Stimulated activated CD8-positive, alpha-beta memory T cell treated with anti-CD3 and anti-CD28 coated beads, Interleukin-7, amount 100 ng/mL, for 24 hours (primary cell): ENCODE measurements around the gene MMS22L.

Experiments used
- DNase-seq: peaks from one replicate; pipeline ENCODE4 v3.0.0-alpha.2; 2020; ENCODE audit warnings: low read depth

Gene MMS22L

DNA sequence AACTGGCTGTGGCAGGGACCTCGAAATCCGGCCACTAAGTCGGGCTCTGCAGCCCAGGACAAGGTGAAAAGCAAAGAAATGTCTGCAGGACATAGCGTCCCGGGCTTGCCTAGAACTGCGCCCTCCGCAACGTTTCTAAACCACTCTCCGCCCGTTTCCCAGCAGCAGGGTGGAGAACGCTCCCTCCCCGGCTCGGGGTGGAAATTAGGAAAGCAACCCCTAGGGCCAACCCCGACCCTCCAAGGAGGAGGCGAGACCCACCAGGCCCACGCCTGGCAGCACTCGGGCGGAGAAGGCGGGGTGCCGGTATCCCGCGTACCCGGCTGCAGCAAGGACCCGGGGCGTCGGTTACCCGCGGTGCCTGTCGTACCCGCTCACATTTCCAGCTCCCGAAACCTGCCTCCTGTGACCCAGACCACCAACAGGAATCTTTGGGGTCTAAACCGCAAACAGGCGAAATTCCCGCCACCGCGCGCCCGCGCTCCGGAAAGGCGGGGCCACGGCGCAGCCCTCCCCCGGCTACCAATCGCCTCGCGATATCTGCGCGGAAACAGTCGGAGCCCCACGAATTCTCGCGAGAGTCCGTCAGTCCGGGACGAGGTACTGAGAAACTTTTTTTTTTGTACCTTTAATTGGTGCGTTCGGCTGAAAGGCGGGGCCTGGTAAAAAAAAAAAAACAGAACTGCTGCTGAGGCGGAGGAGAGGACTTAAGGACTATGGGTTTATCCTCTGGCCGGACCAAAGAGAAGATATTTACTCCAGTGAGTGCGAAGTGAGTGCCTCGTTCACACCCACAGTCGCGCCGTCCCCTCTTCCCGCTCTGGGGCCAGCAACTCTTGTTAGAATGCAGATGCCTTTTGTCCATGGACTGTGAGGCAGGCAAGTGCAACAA, at the start of gene MMS22L:
MMS22L (minus strand) TSS at position 491 of the 892 bp plus-strand sequence. CDS start 739 bp downstream, outside the sequence.
- peak; percentile 84 for DNase-seq

- DNase-seq: no peak
Observed at GRCh38 chr6:97322811-97323210, 39.8 kb upstream of the MMS22L start.

DNA sequence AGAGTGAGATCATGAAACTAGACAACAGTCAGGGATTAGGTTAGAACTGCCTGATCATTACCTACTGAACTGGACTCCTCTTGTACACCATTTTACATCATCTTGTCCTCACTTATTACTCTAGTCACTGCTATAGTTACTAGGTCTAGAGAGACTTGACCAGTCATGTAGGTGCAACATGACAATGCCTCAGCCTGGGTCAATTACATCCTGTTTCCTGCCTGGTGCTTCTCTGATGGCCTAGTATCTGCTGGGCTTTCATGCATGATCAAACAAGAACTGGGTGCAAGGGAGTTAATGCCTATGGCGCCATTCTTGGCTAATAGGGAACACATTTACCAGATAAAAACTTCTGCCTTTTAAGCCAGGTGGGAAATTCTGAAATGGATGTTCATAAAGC, 39.2 kb upstream of the MMS22L start:
- no peak for DNase-seq

DNA sequence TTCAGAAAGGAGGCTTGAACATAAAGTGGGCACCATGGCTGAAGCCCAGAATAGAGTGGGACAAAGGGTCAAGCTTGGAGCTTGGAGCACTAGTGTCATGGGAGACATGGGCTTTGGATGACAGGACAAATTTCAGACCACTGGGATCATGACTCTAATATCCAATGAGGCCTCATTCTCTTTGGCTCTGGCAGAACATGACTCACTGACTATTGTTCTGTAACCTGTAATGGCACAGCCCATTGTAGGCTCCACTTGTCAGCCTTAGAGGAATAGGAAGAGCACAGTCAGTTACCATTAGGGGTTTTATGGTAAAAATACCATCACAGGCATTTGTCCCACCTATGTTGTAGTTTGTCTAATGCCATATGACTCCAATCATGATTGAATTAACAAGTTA, 34.0 kb upstream of the MMS22L start:
- DNase-seq: no peak

DNA sequence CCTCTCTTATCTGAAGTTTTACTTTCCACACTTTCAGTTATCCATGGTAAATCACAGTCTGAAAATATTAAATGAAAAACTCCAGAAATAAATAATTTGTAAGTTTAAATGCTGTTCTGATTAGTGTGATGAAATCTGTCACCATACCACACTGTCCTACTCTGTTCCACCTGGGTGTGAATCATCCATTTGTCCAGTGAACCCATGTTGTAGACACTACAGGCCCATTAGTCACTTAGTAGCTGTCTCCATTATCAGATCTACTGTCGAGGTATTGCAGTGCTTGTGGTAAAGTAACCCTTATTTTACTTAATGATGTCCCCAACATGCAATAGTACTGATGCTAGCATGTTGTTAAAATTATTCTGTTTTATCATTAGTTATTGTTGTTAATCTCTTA, 29.2 kb upstream of the MMS22L start:
- no peak for DNase-seq

DNA sequence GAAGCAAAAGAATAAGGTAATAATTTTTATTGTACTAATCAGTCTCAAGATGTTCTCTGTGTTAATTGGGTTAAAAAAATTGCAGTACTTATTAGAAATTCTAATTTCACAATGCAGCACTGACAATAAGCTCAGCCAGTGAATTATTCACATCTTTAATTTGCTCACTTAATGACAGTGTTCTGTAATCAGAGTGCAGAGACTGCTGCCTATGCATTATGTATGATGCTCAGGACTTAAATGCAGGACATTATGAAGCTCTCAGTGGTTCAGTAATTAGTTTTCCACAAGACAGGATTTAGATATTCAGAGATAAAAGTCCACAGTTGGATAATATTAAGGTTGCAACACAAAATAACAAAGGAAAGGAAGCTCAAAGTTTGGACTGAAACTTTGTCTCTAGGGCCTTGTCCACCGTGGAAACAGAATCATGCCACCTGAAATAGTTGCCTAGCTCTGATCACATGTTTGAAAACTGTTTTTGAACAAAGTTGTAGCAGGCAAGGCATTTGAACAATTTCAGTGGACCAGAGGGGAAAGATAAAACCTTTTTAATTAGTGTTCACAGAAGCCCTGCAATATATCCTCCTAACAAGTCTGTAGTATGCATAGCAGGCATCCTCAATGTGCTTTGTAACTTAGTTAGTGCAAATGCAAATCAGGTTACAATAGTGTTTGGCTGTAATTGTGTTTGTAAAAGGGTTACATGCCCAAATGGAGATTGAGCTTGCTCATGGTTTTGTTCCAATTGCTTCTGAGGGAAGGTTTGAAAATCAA, 23.7 kb upstream of the MMS22L start:
- DNase-seq: no peak

DNA sequence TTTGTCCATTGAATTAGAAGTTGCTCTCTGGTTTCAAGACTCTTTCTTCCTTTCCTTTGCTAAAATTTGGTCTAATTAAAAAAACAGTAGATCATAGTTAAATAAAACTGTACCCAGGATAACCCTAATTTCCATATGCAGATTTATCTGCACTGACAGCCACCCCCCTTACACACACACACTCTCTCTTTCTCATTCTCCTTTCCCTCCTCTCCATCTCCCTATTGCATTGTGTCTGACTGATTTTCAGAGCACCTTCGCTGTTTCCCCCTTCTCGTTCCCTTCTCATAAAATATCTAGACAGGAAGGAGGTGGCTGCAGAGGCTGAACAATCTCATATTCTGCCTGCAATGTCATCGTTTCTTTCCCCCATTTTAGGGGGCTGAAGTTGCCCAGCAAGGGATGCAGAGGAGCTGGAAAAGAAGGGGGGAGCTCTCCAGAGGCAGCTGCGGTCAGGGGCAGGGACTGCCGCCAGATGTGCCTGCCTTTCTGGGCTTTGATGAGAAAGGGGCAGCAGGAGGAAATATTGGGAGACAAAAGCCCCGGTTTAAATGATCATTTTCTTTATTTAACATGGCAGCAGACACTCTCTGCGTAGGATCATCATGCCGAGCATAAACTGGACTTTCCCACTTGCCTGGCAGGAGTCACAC, 22.5 kb upstream of the MMS22L start:
- DNase-seq: no peak

DNA sequence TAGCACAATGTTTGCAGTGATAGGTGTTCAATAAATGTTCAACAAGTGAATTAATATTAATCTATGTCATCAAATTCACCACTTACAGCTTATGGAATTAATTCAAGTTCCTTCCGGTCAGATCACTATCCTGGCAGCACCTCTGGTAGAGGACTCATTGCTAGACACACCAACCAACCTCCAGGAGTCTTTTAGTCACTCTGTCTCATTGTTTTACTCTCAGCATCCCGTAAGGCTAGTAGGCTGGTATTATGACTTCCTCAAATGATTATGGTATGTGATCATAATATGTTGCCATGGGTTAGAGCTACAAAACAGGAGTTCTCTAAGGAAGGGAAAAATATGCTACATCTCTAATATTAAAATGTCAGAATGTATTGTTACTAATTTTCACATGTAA, 21.7 kb upstream of the MMS22L start:
- no peak for DNase-seq

GRCh38 chr6:97294451-97294850, 11.4 kb upstream of the MMS22L start:
- no peak for DNase-seq

- no peak for DNase-seq
Observed at GRCh38 chr6:97293198-97293696, 10.2 kb upstream of the MMS22L start.

GRCh38 chr6:97292671-97293070, 9.7 kb upstream of the MMS22L start:
- no peak for DNase-seq

DNA sequence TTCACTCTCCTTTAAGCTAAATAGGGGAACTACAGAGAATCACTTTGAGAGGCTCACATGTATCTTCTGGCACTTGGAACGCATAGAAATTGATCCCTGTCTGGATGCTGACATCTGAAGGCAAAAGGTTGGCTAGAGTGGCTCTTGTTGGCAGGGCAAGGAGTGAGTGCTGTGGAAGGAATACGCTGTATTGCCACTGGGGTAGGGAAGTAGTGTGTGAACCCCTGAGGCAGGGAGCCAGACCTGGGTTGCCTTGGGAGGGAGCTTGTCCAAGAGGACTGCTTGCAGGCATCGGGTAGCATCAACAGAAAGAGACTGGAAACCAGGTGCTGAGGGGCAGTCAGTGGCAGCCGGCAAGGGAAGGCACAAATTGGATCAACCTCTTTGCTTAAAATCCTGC, 8.9 kb upstream of the MMS22L start:
- DNase-seq: no peak

- no peak for DNase-seq
Observed at GRCh38 chr6:97289332-97289731, 6.3 kb upstream of the MMS22L start.

DNA sequence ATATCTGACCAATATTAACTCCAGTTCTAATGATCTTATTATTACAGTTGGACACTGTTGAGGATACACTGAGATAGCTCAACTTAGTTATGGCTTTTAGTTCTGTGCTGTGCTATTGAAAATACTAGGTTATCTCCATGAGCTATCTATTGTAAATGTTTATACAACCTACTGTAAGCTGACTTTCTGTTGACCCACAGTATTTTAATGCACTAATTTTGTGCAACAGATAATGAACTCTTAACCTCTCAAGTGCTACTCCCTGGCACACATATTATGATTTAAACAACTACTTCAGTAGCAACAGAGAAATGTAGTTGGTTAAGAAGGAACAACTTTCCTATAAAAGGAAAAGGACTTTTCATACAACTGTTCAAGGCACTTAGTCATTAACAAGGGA, 5.2 kb upstream of the MMS22L start:
- DNase-seq: no peak

DNA sequence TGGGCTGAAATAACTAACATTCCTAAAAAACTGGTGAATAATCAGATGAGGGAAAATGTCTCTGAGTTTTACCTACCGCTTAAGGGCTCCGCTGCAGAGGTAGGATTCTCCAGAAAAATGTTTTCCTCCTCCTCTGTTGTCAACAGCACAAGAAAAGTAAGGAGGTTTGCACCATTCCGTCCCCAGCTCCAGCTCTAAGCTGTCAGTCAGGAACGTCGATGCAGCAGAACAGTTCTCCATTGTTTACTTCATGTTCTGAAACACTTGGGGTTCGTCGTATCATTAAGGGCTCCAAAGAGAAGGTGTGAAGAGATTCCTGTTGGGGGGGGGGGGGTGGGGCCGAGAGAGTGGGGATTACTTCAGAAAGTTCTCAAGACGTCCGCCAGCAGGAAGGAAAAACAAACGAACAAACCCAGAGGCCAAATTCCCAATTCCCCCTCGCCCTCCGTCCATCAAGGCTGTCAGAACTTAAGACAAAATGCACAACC, 734 bp downstream of the MMS22L start:
- no peak for DNase-seq

GRCh38 chr6:97280766-97281165, 2.2 kb downstream of the MMS22L start:
- no peak for DNase-seq

GRCh38 chr6:97275804-97276203, 7.2 kb downstream of the MMS22L start:
- DNase-seq: no peak

DNA sequence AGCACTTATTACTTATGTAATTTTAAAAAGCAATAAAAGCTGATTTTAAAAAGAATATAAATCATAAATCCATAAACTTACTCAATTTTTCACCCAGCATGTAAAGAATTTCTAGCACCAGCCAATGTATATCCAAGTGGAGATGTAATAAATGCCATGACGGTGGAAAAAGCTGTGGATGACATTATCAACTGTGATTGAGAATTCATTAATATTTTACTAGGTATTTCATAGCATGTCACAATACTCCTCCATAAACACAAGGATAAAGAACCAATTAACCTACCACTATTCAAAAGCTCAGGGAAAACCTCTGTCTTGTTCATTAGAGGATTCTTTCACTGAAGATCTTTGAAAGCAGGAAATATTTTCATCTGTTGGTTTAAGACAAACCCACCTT, 13.2 kb downstream of the MMS22L start:
- no peak for DNase-seq

- DNase-seq: no peak
Observed at GRCh38 chr6:97262676-97263075, 20.3 kb downstream of the MMS22L start.

DNA sequence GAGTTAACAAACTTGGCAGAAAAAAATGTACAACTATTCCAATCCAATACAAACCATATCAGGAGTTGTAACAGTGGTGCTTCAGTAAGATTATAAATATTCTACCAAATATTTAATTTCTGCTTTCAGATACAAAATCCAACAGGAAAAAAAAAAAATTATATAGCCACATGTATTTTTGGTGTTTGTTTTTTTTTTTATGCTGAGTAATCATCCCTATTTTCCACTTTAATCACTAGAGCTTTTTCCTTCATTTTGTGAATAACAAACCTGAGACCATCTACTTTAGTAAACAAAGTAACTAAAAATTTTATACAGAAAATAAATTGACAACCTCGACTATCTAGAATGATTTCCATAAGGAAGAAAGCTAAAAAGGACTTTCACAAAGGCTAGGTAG, 36.2 kb downstream of the MMS22L start:
- no peak for DNase-seq

- DNase-seq: no peak
Observed at GRCh38 chr6:97240222-97240621, 42.8 kb downstream of the MMS22L start.

DNA sequence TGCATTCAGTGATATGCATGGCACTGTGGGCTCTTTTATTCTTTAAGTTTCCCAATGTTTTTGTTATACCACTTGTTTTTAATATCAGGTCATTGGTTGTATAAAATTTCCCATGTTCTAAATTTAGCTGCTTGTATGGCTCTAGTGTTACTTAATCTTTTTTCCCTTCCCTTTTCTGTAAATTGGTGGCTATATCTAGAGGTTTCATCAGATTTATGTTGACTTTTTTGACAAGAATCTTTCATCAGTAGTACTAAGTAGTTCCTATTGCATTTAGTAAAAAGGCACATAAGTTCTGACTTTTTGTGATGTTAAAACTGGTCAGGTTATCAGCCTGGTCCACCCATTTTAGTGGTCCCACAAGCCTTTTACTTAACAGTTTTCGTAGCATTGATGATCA, 51.1 kb downstream of the MMS22L start:
- DNase-seq: no peak
